OCI-LY1 (cell line): ENCODE results near the gene SGMS2.

ENCODE experiments used
- EZH2 ChIP-seq: fragments of 200-600 bp; sonication (generic), shearing (Covaris generic); IDR thresholded peaks from 2 replicates; pipeline ENCODE4 v1.8.0; 2017; ENCODE audit warnings: borderline replicate concordance, mixed run types, mild to moderate bottlenecking, antibody characterized with exemption, low read length, moderate library complexity, mixed read lengths
- TF ChIP-seq, protein P1 (sequence below): fragments of 200-600 bp; sonication (generic), shearing (Covaris generic); IDR thresholded peaks from 2 replicates; pipeline ENCODE4 v1.5.1; 2017; ENCODE audit warnings: mild to moderate bottlenecking, antibody characterized with exemption, low read length, moderate library complexity, mixed read lengths

DNA sequence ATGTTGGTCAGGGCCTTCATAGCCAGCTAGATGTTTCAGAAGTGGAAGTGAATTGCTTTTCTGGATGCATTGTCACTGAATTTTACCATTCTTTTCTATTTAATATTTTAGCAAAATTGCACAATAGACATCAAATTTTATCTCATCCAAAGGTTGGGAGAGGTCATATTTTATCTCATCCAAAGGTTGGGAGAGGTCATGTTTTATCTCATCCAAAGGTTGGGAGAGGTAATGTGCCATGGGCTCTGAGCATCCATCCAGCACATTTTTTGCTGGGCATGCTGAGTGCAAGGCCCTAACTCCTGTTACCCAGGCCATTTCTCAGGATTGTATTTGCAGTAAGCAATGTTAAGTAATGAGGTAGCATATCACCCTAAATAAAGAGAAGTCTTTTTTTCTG lies 91.9 kb downstream of the SGMS2 start:
- TF ChIP-seq, protein P1, sequence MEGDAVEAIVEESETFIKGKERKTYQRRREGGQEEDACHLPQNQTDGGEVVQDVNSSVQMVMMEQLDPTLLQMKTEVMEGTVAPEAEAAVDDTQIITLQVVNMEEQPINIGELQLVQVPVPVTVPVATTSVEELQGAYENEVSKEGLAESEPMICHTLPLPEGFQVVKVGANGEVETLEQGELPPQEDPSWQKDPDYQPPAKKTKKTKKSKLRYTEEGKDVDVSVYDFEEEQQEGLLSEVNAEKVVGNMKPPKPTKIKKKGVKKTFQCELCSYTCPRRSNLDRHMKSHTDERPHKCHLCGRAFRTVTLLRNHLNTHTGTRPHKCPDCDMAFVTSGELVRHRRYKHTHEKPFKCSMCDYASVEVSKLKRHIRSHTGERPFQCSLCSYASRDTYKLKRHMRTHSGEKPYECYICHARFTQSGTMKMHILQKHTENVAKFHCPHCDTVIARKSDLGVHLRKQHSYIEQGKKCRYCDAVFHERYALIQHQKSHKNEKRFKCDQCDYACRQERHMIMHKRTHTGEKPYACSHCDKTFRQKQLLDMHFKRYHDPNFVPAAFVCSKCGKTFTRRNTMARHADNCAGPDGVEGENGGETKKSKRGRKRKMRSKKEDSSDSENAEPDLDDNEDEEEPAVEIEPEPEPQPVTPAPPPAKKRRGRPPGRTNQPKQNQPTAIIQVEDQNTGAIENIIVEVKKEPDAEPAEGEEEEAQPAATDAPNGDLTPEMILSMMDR: no peak
- no peak for TF ChIP-seq EZH2
